GM18511 (cell line): ENCODE measurements around the gene CCDC85B.
A peak's percentile ranks its signal among the peaks of the same experiment; 100 is the strongest.

Experiments used
- ATAC-seq: cut with Tn5 transposase; IDR thresholded peaks from one replicate; pipeline ENCODE4 v1.9.1; 2021; ENCODE audit warnings: mild to moderate bottlenecking, moderate library complexity; ENCODE audit not compliant: unreplicated experiment

CCDC85B gene

GRCh38 chr11:65857500-65857852 is 33.0 kb upstream of the CCDC85B start:
- ATAC-seq: peak; percentile 2

GRCh38 chr11:65857853-65858680 is 32.4 kb upstream of the CCDC85B start, which contains the start of gene CFL1:
Gene CFL1, minus strand, starts transcription at chr11:65858180. Its CDS starts 81 bp downstream, at chr11:65858099.
- ATAC-seq: peak; percentile 47

GRCh38 chr11:65858681-65859087 is 31.8 kb upstream of the CCDC85B start:
- ATAC-seq: no peak

GRCh38 chr11:65859095-65859811 is 31.2 kb upstream of the CCDC85B start:
- ATAC-seq: peak; percentile 62

- no peak for ATAC-seq
Observed at GRCh38 chr11:65859812-65860277, 30.6 kb upstream of the CCDC85B start.

GRCh38 chr11:65860278-65861164 is 30.0 kb upstream of the CCDC85B start, which contains the start of gene MUS81:
Gene MUS81, plus strand, starts transcription at chr11:65860433. Its CDS starts 321 bp downstream, at chr11:65860754.
- peak; percentile 39 for ATAC-seq

- ATAC-seq: no peak
Observed at GRCh38 chr11:65861165-65861505, 29.3 kb upstream of the CCDC85B start.

GRCh38 chr11:65861533-65862183 is 28.8 kb upstream of the CCDC85B start:
- no peak for ATAC-seq

- no peak for ATAC-seq
Observed at GRCh38 chr11:65862191-65862735, 28.2 kb upstream of the CCDC85B start.

GRCh38 chr11:65862941-65863888 is 27.3 kb upstream of the CCDC85B start:
- ATAC-seq: no peak

GRCh38 chr11:65863889-65864705 is 26.4 kb upstream of the CCDC85B start:
- no peak for ATAC-seq

GRCh38 chr11:65864706-65865471 is 25.6 kb upstream of the CCDC85B start:
- ATAC-seq: no peak

- no peak for ATAC-seq
Observed at GRCh38 chr11:65865550-65866172, 24.8 kb upstream of the CCDC85B start.

GRCh38 chr11:65866509-65867283 is 23.8 kb upstream of the CCDC85B start:
- ATAC-seq: no peak

- no peak for ATAC-seq
Observed at GRCh38 chr11:65867284-65868071, 23.0 kb upstream of the CCDC85B start.
